GM21619 (cell line): ENCODE results near the gene KDM2A.
"Not testable (repeated sequence)": the region's sequence is repeated elsewhere in the genome, so short reads cannot be mapped to it uniquely, and the experiment has no call there.

Experiments used
- ATAC-seq: cut with Tn5 transposase; IDR thresholded peaks from one replicate; pipeline ENCODE4 v1.9.1; 2021; ENCODE audit not compliant: unreplicated experiment

Gene KDM2A

DNA sequence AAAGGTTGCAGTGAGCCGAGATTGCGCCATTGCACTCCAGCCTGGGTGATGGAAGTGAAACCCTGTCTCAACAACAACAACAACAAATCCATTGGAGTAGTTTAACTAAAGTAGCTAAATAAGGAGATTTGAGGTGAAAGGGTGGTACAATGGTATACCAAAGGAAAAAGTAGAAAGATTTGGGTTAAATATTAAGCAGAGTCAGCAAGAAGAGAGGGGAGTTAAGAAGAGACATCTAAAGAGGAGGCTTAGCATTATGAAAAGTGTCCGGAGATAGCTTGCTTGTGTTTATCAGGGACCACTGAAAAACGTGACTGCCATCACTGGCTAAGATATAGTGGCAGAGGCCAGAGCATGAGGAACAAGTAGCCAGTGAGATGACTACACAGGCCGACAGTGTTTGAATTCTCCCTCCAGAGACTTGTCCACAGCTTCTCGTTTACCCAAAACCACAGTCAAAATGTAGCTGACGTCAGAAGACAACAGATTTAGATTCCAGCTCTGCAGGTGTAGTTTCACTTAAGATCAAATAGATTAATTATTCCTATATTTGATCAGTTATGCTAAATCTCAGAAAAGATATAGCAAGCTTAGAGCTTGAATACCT, 114.6 kb downstream of the KDM2A start:
- no peak for ATAC-seq

DNA sequence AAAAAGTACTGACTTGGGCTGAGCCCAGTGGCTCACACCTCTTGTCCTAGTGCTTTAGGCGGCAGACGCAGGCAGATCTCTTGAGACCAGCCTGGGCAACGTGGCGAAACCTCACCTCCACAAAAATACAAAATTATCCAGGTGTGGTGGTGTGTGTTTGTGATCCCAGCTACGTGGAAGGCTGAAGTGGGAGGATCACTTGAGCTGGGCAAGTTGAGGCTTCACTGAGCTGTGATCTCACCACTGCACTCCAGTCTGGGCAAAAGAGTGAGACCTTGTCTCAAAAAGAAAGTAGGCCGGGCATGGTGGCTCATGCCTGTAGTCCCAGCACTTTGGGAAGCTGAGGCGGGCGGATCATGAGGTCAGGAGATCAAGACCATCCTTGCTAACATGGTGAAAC, 115.5 kb downstream of the KDM2A start:
- ATAC-seq: not testable (repeated sequence)

DNA sequence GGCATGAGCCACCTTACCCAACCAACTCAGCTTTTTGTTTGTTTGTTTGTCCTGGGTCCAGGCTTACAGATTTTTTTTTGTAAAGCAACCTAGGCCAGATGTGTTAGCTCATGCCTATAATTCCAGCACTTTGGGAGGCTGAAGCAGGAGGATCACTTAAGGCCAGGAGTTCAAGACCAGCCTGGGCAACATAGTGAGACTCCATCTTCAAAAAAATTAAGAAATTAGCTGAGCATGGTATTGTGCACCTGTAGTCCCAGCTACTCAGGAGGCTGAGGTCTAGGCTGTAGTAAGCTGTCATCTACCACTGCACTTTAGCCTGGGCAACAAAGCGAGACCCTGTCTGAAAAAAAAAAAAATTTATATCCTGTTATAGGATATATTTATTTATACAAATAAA, 118.5 kb downstream of the KDM2A start:
- no peak for ATAC-seq

GRCh38 chr11:67238894-67239782, 120.1 kb downstream of the KDM2A start:
- no peak for ATAC-seq

GRCh38 chr11:67239783-67240575, 120.9 kb downstream of the KDM2A start:
- ATAC-seq: peak; percentile 83

GRCh38 chr11:67240576-67241389, 121.7 kb downstream of the KDM2A start:
- peak; percentile 39 for ATAC-seq

GRCh38 chr11:67242548-67242947, 123.5 kb downstream of the KDM2A start:
- ATAC-seq: no peak

DNA sequence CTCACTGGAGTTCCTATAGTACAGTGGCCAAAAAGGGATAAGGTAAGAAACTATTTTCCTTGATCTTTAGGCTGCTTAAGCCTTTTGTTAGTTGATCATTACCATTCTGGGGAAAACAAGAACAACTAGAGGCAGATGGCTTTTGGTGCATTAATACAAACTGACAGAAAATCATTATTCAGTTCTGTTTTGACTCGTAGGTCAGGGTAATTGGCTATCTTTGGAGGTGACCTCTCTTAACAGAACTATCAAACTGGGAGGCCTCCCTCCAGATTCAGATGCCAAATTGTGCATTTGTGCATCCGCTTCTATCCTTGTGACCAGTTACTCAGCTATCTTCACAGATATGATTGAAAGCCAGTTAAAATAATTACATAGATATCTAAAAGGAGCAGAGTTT, 124.0 kb downstream of the KDM2A start:
- ATAC-seq: no peak

DNA sequence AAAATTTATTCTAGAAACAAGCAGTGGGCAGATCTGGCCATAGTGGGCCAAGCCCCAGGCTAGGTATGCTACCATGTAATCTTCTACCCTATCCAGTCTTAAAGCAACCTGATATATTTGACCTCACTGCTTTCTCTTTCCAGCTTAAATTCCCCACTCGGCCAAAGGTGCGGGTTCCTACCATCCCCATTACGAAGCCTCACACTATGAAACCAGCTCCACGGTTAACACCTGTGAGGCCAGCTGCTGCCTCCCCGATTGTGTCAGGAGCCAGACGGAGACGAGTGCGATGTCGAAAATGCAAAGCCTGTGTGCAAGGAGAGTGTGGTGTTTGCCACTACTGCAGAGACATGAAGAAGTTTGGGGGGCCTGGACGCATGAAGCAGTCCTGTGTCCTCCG, 126.0 kb downstream of the KDM2A start:
- ATAC-seq: no peak

DNA sequence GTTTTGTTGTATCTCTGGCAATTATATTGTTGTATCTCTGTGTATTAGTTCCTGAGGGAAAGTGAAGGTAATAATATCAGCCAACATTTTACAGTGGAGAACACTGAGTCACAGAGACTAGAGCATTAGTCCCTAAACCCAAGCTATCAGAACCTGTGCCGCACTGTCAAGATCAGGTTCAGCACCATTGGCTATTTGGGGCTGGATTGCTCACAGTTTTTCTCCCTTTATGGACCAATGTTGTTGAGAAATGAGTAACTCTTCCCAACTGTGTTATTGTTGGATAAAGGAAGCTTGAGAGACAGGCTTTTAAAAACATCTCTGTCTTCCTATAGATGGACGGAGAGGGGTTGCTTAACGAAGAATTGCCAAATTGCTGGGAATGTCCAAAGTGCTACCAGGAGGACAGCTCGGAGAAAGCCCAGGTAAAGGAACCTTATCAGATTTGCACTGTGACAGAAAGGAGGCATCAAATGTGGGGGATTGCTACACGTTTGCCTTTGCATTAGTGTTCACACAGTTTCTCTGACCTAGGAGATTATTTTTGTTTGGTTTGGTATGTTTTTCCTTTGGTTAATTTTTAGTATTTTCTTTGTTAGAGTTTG, 129.0 kb downstream of the KDM2A start:
- ATAC-seq: no peak

GRCh38 chr11:67248653-67249052, 129.6 kb downstream of the KDM2A start:
- no peak for ATAC-seq

GRCh38 chr11:67250059-67251043, 131.3 kb downstream of the KDM2A start:
- ATAC-seq: no peak

DNA sequence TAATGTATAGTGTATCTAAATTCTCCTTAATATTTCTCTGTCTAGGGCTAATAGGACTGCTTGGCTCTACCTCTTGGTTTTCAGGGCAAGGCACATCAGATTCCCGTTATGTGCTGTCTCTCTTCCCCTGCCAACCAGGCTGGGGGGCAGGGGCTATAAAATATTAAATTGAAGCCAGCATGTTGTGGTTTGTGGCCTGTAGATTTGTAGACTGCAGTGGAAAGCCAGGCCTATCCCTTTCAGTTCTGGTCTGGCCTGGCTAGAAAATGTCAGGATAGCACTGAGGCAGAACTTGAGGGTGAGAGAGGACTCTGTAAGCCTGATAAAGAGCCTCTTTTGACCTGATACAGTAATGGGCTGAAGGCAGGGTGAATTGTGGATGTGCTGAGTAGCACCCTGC, 132.8 kb downstream of the KDM2A start:
- no peak for ATAC-seq

GRCh38 chr11:67252831-67253239, 133.8 kb downstream of the KDM2A start:
- no peak for ATAC-seq

DNA sequence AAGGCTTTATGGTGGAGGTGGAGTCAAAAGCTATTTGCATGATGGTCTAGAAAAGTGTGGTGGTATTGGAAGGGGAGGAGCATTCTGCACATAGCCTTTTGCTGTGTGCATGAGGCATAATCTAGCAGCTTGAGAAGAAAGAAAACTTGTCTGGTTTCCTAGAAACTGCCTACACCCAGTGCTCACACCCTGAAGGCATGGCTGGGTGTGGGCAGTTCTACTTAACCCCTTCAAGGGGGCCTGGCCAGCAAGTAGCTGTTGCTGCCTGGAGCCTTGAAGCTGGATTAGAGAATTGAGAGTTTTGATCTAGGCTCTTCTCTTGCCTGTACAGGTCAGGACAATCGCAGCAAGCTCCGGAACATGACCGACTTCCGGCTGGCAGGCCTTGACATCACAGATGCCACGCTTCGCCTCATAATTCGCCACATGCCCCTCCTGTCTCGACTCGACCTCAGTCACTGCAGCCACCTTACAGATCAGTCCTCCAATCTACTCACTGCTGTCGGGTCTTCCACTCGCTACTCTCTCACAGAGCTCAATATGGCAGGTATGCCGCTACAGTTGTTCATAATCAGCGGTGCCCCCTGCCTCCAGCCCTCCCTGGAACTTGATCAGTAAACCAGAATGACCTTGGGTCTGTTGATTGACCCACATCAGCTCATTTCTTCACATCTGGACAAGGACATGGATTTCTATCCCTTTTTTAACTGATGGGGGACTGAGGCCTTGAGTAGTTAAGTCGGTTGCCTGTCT, 135.0 kb downstream of the KDM2A start:
- no peak for ATAC-seq

DNA sequence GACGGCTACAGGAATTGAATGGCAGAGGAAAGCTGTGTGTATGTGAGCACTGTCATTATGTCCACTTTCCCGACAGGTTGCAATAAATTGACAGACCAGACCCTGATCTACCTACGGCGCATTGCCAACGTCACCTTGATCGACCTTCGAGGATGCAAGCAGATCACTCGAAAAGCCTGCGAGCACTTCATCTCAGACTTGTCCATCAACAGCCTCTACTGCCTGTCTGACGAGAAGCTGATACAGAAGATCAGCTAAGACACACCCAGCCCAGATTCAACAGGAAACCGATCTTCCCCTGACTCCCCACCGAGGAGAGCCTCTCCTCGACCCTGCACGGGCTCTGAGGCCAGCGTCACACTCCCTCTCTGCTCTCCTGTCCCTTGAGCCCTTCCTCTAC, 135.7 kb downstream of the KDM2A start:
- no peak for ATAC-seq

DNA sequence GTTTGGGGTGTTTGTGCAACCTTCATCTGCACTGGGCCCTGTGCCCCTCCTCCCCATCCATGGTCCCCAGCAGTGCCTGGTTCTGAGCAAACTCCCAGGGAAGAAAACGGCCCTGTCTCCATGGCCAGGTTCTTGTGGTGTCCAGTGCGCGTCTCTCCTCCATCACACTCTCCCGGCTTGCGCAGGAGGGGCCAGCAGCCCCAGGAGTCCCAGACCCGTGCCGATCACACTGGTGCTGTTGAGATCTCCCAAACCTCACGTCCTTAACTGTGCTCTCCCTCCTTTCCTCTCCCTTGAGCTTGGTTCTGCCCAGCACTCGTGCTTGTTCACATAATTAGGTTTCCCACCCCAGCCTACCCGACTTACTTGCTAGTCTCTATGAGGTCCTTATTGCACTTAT, 136.3 kb downstream of the KDM2A start:
- no peak for ATAC-seq

DNA sequence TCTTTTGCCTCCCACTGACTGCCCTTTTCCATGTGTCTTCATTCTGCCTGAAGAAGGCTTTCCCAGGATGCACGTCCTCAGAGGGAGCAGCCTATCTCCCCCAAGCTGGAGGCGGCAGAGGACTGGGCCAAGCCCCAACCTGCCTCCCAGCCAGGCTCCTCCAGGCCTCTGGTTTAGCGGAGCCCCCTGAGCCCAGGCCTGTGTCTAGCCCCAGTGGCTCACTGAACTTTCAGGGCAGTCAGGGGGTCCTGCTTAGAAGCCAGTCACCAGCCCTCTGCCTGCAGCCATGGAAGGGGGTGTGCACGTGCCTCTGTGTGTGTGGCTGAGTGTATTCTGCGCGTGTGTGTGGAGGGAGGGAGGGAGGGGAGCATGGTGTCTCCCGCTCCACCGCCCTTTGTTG, 136.8 kb downstream of the KDM2A start:
- ATAC-seq: no peak
